Measurements from ENCODE around the gene GGA2.

Gene GGA2

GRCh38 chr16:23480257-23480656 is 30.0 kb downstream of the GGA2 start:
- no peak for TF ChIP-seq CTCF (IDR thresholded peaks at IDR 0.05; ENCODE audit: low read depth, low read length)
- H3K4me3 ChIP-seq (replicated peaks in 1 of 2; ENCODE audit: low read depth in 2 of 2, low read length in 2 of 2), result no peak overlapping the region
- no peak for DNase-seq (ENCODE audit: low read depth in 2 of 2)

GRCh38 chr16:23479138-23479537 is 31.2 kb downstream of the GGA2 start:
- no peak for DNase-seq (ENCODE audit: low read depth in 2 of 2)
- no peak for TF ChIP-seq CTCF (IDR thresholded peaks at IDR 0.05; ENCODE audit: low read depth, low read length)
- H3K4me3 ChIP-seq (replicated peaks in 1 of 2; ENCODE audit: low read depth in 2 of 2, low read length in 2 of 2), result no peak overlapping the region

GRCh38 chr16:23478566-23478965 is 31.7 kb downstream of the GGA2 start:
- no peak for DNase-seq (ENCODE audit: low read depth in 2 of 2)
- H3K4me3 ChIP-seq (replicated peaks in 1 of 2; ENCODE audit: low read depth in 2 of 2, low read length in 2 of 2), result no peak overlapping the region
- no peak for TF ChIP-seq CTCF (IDR thresholded peaks at IDR 0.05; ENCODE audit: low read depth, low read length)

- no peak for TF ChIP-seq CTCF (IDR thresholded peaks at IDR 0.05; ENCODE audit: low read depth, low read length)
- DNase-seq (ENCODE audit: low read depth in 2 of 2), result no peak
- H3K4me3 ChIP-seq (replicated peaks in 1 of 2; ENCODE audit: low read depth in 2 of 2, low read length in 2 of 2), result no peak overlapping the region
Observed at GRCh38 chr16:23476289-23476688, 34.0 kb downstream of the GGA2 start.

GRCh38 chr16:23469814-23470213 is 40.5 kb downstream of the GGA2 start:
- no peak overlapping the region for H3K4me3 ChIP-seq (replicated peaks in 1 of 2; ENCODE audit: low read depth in 2 of 2, low read length in 2 of 2)
- peak in 1 of 2 donors; percentile 42 for DNase-seq (ENCODE audit: low read depth in 2 of 2)
- no peak for TF ChIP-seq CTCF (IDR thresholded peaks at IDR 0.05; ENCODE audit: low read depth, low read length)

GRCh38 chr16:23466162-23466885 is 44.0 kb downstream of the GGA2 start:
- TF ChIP-seq CTCF (IDR thresholded peaks at IDR 0.05; ENCODE audit: low read depth, low read length), result no peak
- peak; percentile 5 to 95 for DNase-seq (ENCODE audit: low read depth in 2 of 2)
- H3K4me3 ChIP-seq (replicated peaks in 1 of 2; ENCODE audit: low read depth in 2 of 2, low read length in 2 of 2), result no peak overlapping the region

- no peak for DNase-seq (ENCODE audit: low read depth in 2 of 2)
- no peak overlapping the region for H3K4me3 ChIP-seq (replicated peaks in 1 of 2; ENCODE audit: low read depth in 2 of 2, low read length in 2 of 2)
- no peak for TF ChIP-seq CTCF (IDR thresholded peaks at IDR 0.05; ENCODE audit: low read depth, low read length)
Observed at GRCh38 chr16:23465179-23465578, 45.1 kb downstream of the GGA2 start.
